PFSK-1 (cell line): ENCODE measurements around the gene SEZ6L.

Source experiments
- POLR2AphosphoS5 ChIP-seq: IDR thresholded peaks from 2 replicates; pipeline ENCODE4 v1.6.1; 2012; ENCODE audit warnings: low read depth, mild to moderate bottlenecking, control low read depth, low read length, moderate library complexity
- REST ChIP-seq, 2 experiments: IDR thresholded peaks; 2 replicates each; pipeline versions ENCODE4 v1.6.1 to v1.8.0; 2011 to 2012; ENCODE audit warnings: low read depth in 2 of 2, low read length in 2 of 2, control low read depth in 1 of 2, inconsistent platforms in 1 of 2, mild to moderate bottlenecking in 1 of 2, moderate library complexity in 1 of 2; ENCODE audit not compliant: insufficient read depth in 1 of 2

GRCh38 chr22:26323013-26323412, 153.8 kb downstream of the SEZ6L start:
- TF ChIP-seq POLR2AphosphoS5 (no peak), REST (IDR thresholded peaks at IDR 0.05; ENCODE audit: insufficient read depth in 1 of 2, low read depth in 2 of 2, low read length in 2 of 2) (no peak)
